IMR-90 (cell line): ENCODE results near the gene GPRASP1. TPM values are rescaled to one million over a fixed set of nuclear protein-coding genes. Genes with fewer than 3 reads are reported as not detected.
A peak's percentile ranks its signal among the peaks of the same experiment; 100 is the strongest.

Source experiments
- ATAC-seq: fragments of 200-7000 bp; cut with Tn5 transposase; 2 replicates; pipeline ENCODE4 v1.9.1; 2020; ENCODE audit warnings: low read depth, mild to moderate bottlenecking, moderate library complexity
- BruUV-seq: library from RNA; stranded (reverse); fragments of 400-500 nt; replicated peaks from 2 replicates; lab custom pipeline; 2021; lab: Mats Ljungman, UMichigan
- CTCF ChIA-PET: fragments of 300-600 bp; formaldehyde crosslinking; extraction: SDS; loops from one replicate; lab custom pipeline; 2021; ENCODE audit warnings: antibody characterized with exemption; lab: Yijun Ruan, JAX
- POLR2A ChIA-PET: fragments of 300-600 bp; sonication (Branson Sonifier 250); formaldehyde crosslinking; loops from one replicate; lab custom pipeline; 2022; ENCODE audit warnings: antibody characterized with exemption; ENCODE audit not compliant: unreplicated experiment; lab: Charles Lee
- DNase-seq: peaks from one replicate; pipeline ENCODE4 v3.0.0; 2013
- H2AFZ ChIP-seq: replicated peaks from 2 replicates; pipeline ENCODE3; 2013; ENCODE audit warnings: low read length, mild to moderate bottlenecking; ENCODE audit not compliant: poor library complexity
- H2AK5ac ChIP-seq: 2 replicates; pipeline ENCODE4 v1.6.1; 2013; ENCODE audit warnings: low read depth, low read length, inconsistent platforms
- H2AK9ac ChIP-seq: replicated peaks from 2 replicates; pipeline ENCODE3; 2013; ENCODE audit warnings: mild to moderate bottlenecking, low read depth, low read length, moderate library complexity; ENCODE audit not compliant: poor library complexity
- H2BK120ac ChIP-seq: 2 replicates; pipeline ENCODE4 v1.6.1; 2013; ENCODE audit warnings: low read depth, low read length, inconsistent platforms
- H2BK15ac ChIP-seq: 3 replicates; pipeline ENCODE4 v1.6.1; 2013; ENCODE audit warnings: low read depth, low read length, inconsistent platforms
- H2BK20ac ChIP-seq: 2 replicates; pipeline ENCODE4 v1.6.1; 2013; ENCODE audit warnings: low read depth, mild to moderate bottlenecking, inconsistent platforms, low read length, moderate library complexity
- H2BK5ac ChIP-seq: 2 replicates; pipeline ENCODE4 v1.6.1; 2013; ENCODE audit warnings: mild to moderate bottlenecking, low read depth, low read length, inconsistent platforms; ENCODE audit not compliant: poor library complexity, severe bottlenecking
- H3K14ac ChIP-seq: replicated peaks from 2 replicates; pipeline ENCODE4 v1.6.1; 2013; ENCODE audit warnings: low read depth, low read length, inconsistent platforms
- H3K18ac ChIP-seq: 2 replicates; pipeline ENCODE4 v1.6.1; 2013; ENCODE audit warnings: low read depth, low read length, control low read depth
- H3K23ac ChIP-seq: 2 replicates; pipeline ENCODE4 v1.6.1; 2013; ENCODE audit warnings: low read depth, low read length, inconsistent platforms
- H3K27ac ChIP-seq: 2 replicates; pipeline ENCODE4 v1.5.1; 2013; ENCODE audit warnings: mild to moderate bottlenecking, control low read depth, low read length; ENCODE audit not compliant: insufficient read depth
- H3K27me3 ChIP-seq: 2 replicates; pipeline ENCODE4 v1.6.1; 2013; ENCODE audit warnings: low read length; ENCODE audit not compliant: control insufficient read depth, insufficient read depth
- H3K36me3 ChIP-seq: 2 replicates; pipeline ENCODE4 v1.6.1; 2013; ENCODE audit warnings: low read length, mixed read lengths; ENCODE audit not compliant: control insufficient read depth, insufficient read depth
- H3K4ac ChIP-seq: 2 replicates; pipeline ENCODE4 v1.6.1; 2013; ENCODE audit warnings: low read depth, low read length, inconsistent platforms
- H3K4me1 ChIP-seq: 2 replicates; pipeline ENCODE4 v1.6.1; 2013; ENCODE audit warnings: low read length, mixed read lengths; ENCODE audit not compliant: control insufficient read depth, insufficient read depth
- H3K4me2 ChIP-seq: 2 replicates; pipeline ENCODE4 v1.6.1; 2013; ENCODE audit warnings: low read depth, mild to moderate bottlenecking, control low read depth, low read length, moderate library complexity
- H3K4me3 ChIP-seq: 2 replicates; pipeline ENCODE4 v1.5.1; 2013; ENCODE audit warnings: low read depth, mild to moderate bottlenecking, control low read depth, low read length, moderate library complexity; ENCODE audit not compliant: insufficient read depth
- H3K56ac ChIP-seq: 2 replicates; pipeline ENCODE4 v1.6.1; 2013; ENCODE audit warnings: low read length, inconsistent platforms; ENCODE audit not compliant: insufficient read depth; ENCODE audit errors: extremely low read depth
- H3K79me1 ChIP-seq, 2 experiments: 2 replicates each; pipeline ENCODE4 v1.6.1; 2013; ENCODE audit warnings: low read length in 2 of 2, inconsistent platforms in 1 of 2, low read depth in 1 of 2
- H3K9ac ChIP-seq: 2 replicates; pipeline ENCODE4 v1.6.1; 2013; ENCODE audit warnings: low read depth, low read length, control low read depth
- H3K9me1 ChIP-seq: 2 replicates; pipeline ENCODE4 v1.6.1; 2013; ENCODE audit warnings: low read length, inconsistent platforms; ENCODE audit not compliant: insufficient read depth
- H3K9me3 ChIP-seq: 2 replicates; pipeline ENCODE4 v1.6.1; 2013; ENCODE audit warnings: low read length; ENCODE audit not compliant: control insufficient read depth, insufficient read depth
- H4K20me1 ChIP-seq: 2 replicates; pipeline ENCODE4 v1.6.1; 2013; ENCODE audit warnings: low read length, inconsistent platforms; ENCODE audit not compliant: insufficient read depth
- H4K5ac ChIP-seq: 2 replicates; pipeline ENCODE4 v1.6.1; 2013; ENCODE audit warnings: mild to moderate bottlenecking, low read depth, low read length, control low read depth
- H4K8ac ChIP-seq, 2 experiments: 2 replicates each; pipeline ENCODE4 v1.6.1; 2013; ENCODE audit warnings: low read depth in 2 of 2, low read length in 2 of 2, control low read depth in 1 of 2, inconsistent platforms in 1 of 2
- H4K91ac ChIP-seq: 2 replicates; pipeline ENCODE4 v1.6.1; 2013; ENCODE audit warnings: low read depth, low read length, inconsistent platforms; ENCODE audit not compliant: insufficient read depth
- BHLHE40 ChIP-seq: fragments of 150-350 bp; IDR thresholded peaks from 2 replicates; pipeline ENCODE4 v1.6.1; 2016; ENCODE audit warnings: mild to moderate bottlenecking, low read depth, low read length
- CEBPB ChIP-seq: IDR thresholded peaks from 2 replicates; pipeline ENCODE4 v1.6.1; 2012; ENCODE audit warnings: low read depth, low read length, improper control_type of control experiment
- CHD1 ChIP-seq: IDR thresholded peaks from 2 replicates; pipeline ENCODE4 v1.6.1; 2012; ENCODE audit warnings: low read depth, low read length, improper control_type of control experiment
- MAFK ChIP-seq: IDR thresholded peaks from 2 replicates; pipeline ENCODE4 v1.6.1; 2012; ENCODE audit warnings: low read depth, low read length, improper control_type of control experiment
- MAZ ChIP-seq: IDR thresholded peaks from 2 replicates; pipeline ENCODE4 v1.6.1; 2012; ENCODE audit warnings: low read depth, mild to moderate bottlenecking, low read length, improper control_type of control experiment, moderate library complexity, borderline replicate concordance
- MXI1 ChIP-seq: IDR thresholded peaks from 2 replicates; pipeline ENCODE4 v1.6.1; 2012; ENCODE audit warnings: low read depth, mild to moderate bottlenecking, low read length, moderate library complexity, borderline replicate concordance
- NFE2L2 ChIP-seq: fragments of 150-350 bp; IDR thresholded peaks from 2 replicates; pipeline ENCODE4 v1.6.1; 2016; ENCODE audit warnings: low read depth, mild to moderate bottlenecking, low read length
- POLR2A ChIP-seq: IDR thresholded peaks from 2 replicates; pipeline ENCODE4 v1.6.1; 2012; ENCODE audit warnings: mild to moderate bottlenecking, low read depth, low read length
- RAD21 ChIP-seq: IDR thresholded peaks from 2 replicates; pipeline ENCODE4 v1.6.1; 2012; ENCODE audit warnings: low read length, improper control_type of control experiment
- RFX5 ChIP-seq: IDR thresholded peaks from 2 replicates; pipeline ENCODE4 v1.8.0; 2012; ENCODE audit warnings: low read depth, mild to moderate bottlenecking, low read length, moderate library complexity
- SMC3 ChIP-seq: fragments of 150-350 bp; IDR thresholded peaks from 2 replicates; pipeline ENCODE4 v1.6.1; 2016; ENCODE audit warnings: low read depth, mild to moderate bottlenecking, antibody characterized with exemption, low read length, moderate library complexity
- WGBS, 2 experiments: methylation state at CpG; one replicate each; pipeline versions ENCODE4 v1.1.5 to v1.1.7; 2013; ENCODE audit warnings: missing lambda C conversion rate in 2 of 2; ENCODE audit not compliant: insufficient read length in 1 of 2; ENCODE audit errors: extremely low coverage in 2 of 2; 5-methylcytosine and 5-hydroxymethylcytosine counted together
- dilution Hi-C: fragments of 300-500 bp; cut with HindIII; formaldehyde crosslinking; loops from one replicate; pipeline ENCODE4 v1.14.3; 2018; ENCODE audit warnings: low sequenced_read_pairs; ENCODE audit not compliant: unreplicated experiment
- in situ Hi-C: fragments of 300-500 bp; cut with MboI; formaldehyde crosslinking; loops from 3 replicates; pipeline ENCODE4 v1.14.3; 2019; ENCODE audit warnings: low sequenced_read_pairs, inconsistent platforms, mixed read lengths
- intact Hi-C: fragments of 100-400 bp; cut with micrococcal nuclease; formaldehyde crosslinking; loops from 2 replicates; pipeline ENCODE4 v1.10.0; 2022
- polyA plus RNA-seq, 3 experiments: library from polyadenylated mRNA; depleted of rRNA; stranded (reverse); fragments of >200 nt; gene quantifications; 2 replicates each; pipeline ENCODE4 v1.2.3, GENCODE V29; 2012; ENCODE audit warnings: low replicate concordance in 1 of 3
- total RNA-seq: library from RNA; depleted of rRNA; stranded (reverse); fragments of >200 nt; gene quantifications from 2 replicates; pipeline ENCODE4 v1.2.3, GENCODE V29; 2012
- TF ChIP-seq, protein P1 (sequence below): conservative IDR thresholded peaks from 2 replicates; pipeline ENCODE4 v1.5.1; 2012; ENCODE audit warnings: mild to moderate bottlenecking, low read depth, low read length, improper control_type of control experiment
- TF ChIP-seq, protein P2 (sequence below): fragments of 150-350 bp; IDR thresholded peaks from 2 replicates; pipeline ENCODE4 v1.6.1; 2016; ENCODE audit warnings: low read depth, mild to moderate bottlenecking, low read length, moderate library complexity, borderline replicate concordance
- TF ChIP-seq, protein P3 (sequence below): fragments of 150-350 bp; IDR thresholded peaks from 2 replicates; pipeline ENCODE4 v1.6.1; 2017; ENCODE audit warnings: mild to moderate bottlenecking, antibody characterized with exemption, low read length, low read depth

Gene GPRASP1
- total and polyA plus RNA-seq, 2 of the 4 experiments (the other 2 are of a cell fraction), result 1.3 to 1.5 TPM

DNA sequence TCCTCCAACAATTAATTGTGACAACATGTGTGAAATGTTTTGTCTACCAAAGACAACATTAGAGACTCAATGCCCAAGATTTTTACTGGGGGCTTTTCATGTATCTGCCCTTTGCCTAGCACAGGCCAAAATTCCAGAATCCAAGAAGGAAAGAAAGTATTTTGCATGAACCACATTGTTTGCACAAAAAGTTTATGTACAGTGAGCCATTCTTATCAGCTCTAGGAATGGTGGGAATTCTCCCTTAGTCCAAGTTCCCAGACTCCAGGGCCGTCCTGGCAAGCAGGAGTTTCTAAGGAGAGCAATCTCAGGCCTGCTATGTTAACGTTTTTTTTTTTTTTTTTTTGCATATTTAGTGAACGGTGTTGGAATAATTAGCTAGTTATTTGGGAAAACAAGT is 21.6 kb downstream of the GPRASP1 start:
- H3K27ac ChIP-seq, result no peak overlapping the region
- H3K4ac ChIP-seq, result no peak overlapping the region
- H2AK5ac ChIP-seq, result no peak overlapping the region
- H2BK15ac ChIP-seq, result no peak overlapping the region
- no peak overlapping the region for H3K23ac ChIP-seq
- no peak overlapping the region for H2BK120ac ChIP-seq
- no peak overlapping the region for H2AK9ac ChIP-seq
- H3K14ac ChIP-seq, result no peak overlapping the region
- H4K91ac ChIP-seq, result no peak overlapping the region
- H3K9me1 ChIP-seq, result no peaks in the 10 kb centered on the region
- H3K56ac ChIP-seq, result no peak overlapping the region
- no peak overlapping the region for H4K8ac ChIP-seq
- ChIA-PET CTCF (no interaction called here), POLR2A (no interaction called here)
- H3K9ac ChIP-seq, result no peak overlapping the region
- H4K5ac ChIP-seq, result no peak overlapping the region
- no peaks in the 10 kb centered on the region for H3K79me1 ChIP-seq
- no peak overlapping the region for H3K4me2 ChIP-seq
- DNase-seq, result peak; percentile 60
- H3K27me3 ChIP-seq, result no peaks in the 10 kb centered on the region
- ATAC-seq, result peak; percentile 66
- no peak overlapping the region for H2BK5ac ChIP-seq
- in situ Hi-C loops (no loop called here), dilution Hi-C loops (no loop called here), intact Hi-C loops (no loop called here)
- no CpG with 5 or more reads among the region's 3 CpGs for WGBS, 2 experiments
- H2AFZ ChIP-seq, result no peak overlapping the region
- H3K4me3 ChIP-seq, result no peak overlapping the region
- H3K9me3 ChIP-seq, result no peaks in the 10 kb centered on the region
- no TSS peak for BruUV-seq
- TF ChIP-seq BHLHE40, result no peak
- no peak for TF ChIP-seq RAD21
- no peak for TF ChIP-seq MAFK
- TF ChIP-seq, protein P1, sequence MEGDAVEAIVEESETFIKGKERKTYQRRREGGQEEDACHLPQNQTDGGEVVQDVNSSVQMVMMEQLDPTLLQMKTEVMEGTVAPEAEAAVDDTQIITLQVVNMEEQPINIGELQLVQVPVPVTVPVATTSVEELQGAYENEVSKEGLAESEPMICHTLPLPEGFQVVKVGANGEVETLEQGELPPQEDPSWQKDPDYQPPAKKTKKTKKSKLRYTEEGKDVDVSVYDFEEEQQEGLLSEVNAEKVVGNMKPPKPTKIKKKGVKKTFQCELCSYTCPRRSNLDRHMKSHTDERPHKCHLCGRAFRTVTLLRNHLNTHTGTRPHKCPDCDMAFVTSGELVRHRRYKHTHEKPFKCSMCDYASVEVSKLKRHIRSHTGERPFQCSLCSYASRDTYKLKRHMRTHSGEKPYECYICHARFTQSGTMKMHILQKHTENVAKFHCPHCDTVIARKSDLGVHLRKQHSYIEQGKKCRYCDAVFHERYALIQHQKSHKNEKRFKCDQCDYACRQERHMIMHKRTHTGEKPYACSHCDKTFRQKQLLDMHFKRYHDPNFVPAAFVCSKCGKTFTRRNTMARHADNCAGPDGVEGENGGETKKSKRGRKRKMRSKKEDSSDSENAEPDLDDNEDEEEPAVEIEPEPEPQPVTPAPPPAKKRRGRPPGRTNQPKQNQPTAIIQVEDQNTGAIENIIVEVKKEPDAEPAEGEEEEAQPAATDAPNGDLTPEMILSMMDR, result no peak
- no peak for TF ChIP-seq RFX5
- TF ChIP-seq MAZ, result no peak
- no peak for TF ChIP-seq POLR2A
- TF ChIP-seq, protein P2, sequence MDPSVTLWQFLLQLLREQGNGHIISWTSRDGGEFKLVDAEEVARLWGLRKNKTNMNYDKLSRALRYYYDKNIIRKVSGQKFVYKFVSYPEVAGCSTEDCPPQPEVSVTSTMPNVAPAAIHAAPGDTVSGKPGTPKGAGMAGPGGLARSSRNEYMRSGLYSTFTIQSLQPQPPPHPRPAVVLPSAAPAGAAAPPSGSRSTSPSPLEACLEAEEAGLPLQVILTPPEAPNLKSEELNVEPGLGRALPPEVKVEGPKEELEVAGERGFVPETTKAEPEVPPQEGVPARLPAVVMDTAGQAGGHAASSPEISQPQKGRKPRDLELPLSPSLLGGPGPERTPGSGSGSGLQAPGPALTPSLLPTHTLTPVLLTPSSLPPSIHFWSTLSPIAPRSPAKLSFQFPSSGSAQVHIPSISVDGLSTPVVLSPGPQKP, result no peak
- TF ChIP-seq CEBPB, result no peak
- no peak for TF ChIP-seq MXI1
- TF ChIP-seq SMC3, result no peak
- no peak for TF ChIP-seq NFE2L2
- TF ChIP-seq CHD1, result no peak
- TF ChIP-seq, protein P3, sequence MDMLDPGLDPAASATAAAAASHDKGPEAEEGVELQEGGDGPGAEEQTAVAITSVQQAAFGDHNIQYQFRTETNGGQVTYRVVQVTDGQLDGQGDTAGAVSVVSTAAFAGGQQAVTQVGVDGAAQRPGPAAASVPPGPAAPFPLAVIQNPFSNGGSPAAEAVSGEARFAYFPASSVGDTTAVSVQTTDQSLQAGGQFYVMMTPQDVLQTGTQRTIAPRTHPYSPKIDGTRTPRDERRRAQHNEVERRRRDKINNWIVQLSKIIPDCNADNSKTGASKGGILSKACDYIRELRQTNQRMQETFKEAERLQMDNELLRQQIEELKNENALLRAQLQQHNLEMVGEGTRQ, result no peak
- no peaks in the 10 kb centered on the region for H4K20me1 ChIP-seq
- no peak overlapping the region for H2BK20ac ChIP-seq
- no peak overlapping the region for H3K18ac ChIP-seq
- H3K4me1 ChIP-seq, result no peaks in the 10 kb centered on the region
- H3K36me3 ChIP-seq, result no peaks in the 10 kb centered on the region
